Measurements from ENCODE around the gene PMEPA1.

PMEPA1 gene

GRCh38 chr20:57608516-57608915 is 101.3 kb downstream of the PMEPA1 start:
- H3K14ac ChIP-seq (ENCODE audit: low read length), result no peak overlapping the region
- no peak overlapping the region for H3K4ac ChIP-seq (ENCODE audit: low read length)
- H3K4me2 ChIP-seq (ENCODE audit: insufficient read depth, low read length, poor library complexity, severe bottlenecking), result no peak overlapping the region
- H2BK5ac ChIP-seq (ENCODE audit: low read length), result no peak overlapping the region
- H3K23ac ChIP-seq (ENCODE audit: low read depth, low read length, poor library complexity), result no peak overlapping the region
- no peak overlapping the region for H4K91ac ChIP-seq (ENCODE audit: low read depth, low read length, poor library complexity)
- no peak overlapping the region for H2BK12ac ChIP-seq (ENCODE audit: low read length)
- H3K36me3 ChIP-seq (replicated peaks in 1 of 2; ENCODE audit: control insufficient read depth in 2 of 2, insufficient read depth in 2 of 2, low read length in 2 of 2), result no peaks in the 10 kb centered on the region
- H3K79me1 ChIP-seq (ENCODE audit: low read depth, low read length), result no peaks in the 10 kb centered on the region
- no CpG with 5 or more reads among the region's 7 CpGs for WGBS, 2 donors (ENCODE audit: extremely low coverage in 2 of 2, insufficient read length in 2 of 2, insufficient replicate concordance in 1 of 2)
- no peak overlapping the region for H2BK15ac ChIP-seq (ENCODE audit: low read length)
- H2AFZ ChIP-seq (ENCODE audit: low read length), result no peak overlapping the region
- H3K4me3 ChIP-seq (ENCODE audit: low read length in 2 of 2), result no peak overlapping the region
- no peak overlapping the region for H3K18ac ChIP-seq (ENCODE audit: low read length)
- peaks cover 0 to 1% of the 10 kb centered on the region in 2 donors for H3K4me1 ChIP-seq (ENCODE audit: control insufficient read depth in 2 of 2, insufficient read depth in 1 of 2, low read depth in 1 of 2, low read length in 2 of 2)
- no peak for DNase-seq (ENCODE audit: low spot score)
- H2AK5ac ChIP-seq (ENCODE audit: low read depth, low read length), result no peak overlapping the region
- H3K9me3 ChIP-seq (replicated peaks in 1 of 2; ENCODE audit: control insufficient read depth in 2 of 2, insufficient read depth in 1 of 2, low read depth in 1 of 2, low read length in 2 of 2), result no peaks in the 10 kb centered on the region
- H3K27ac ChIP-seq (replicated peaks; ENCODE audit: low read length), result no peak overlapping the region
- no peak overlapping the region for H2BK120ac ChIP-seq (ENCODE audit: low read depth, low read length)
- H4K8ac ChIP-seq (ENCODE audit: low read depth, low read length), result no peak overlapping the region
- H3K27me3 ChIP-seq (ENCODE audit: control insufficient read depth in 3 of 3, insufficient read depth in 3 of 3, low read depth in 1 of 3, low read length in 3 of 3), result peaks cover 0 to 22% (median 0%) of the 10 kb centered on the region in 3 experiments
- H3K9ac ChIP-seq (ENCODE audit: low read depth, low read length, poor library complexity), result no peak overlapping the region

DNA sequence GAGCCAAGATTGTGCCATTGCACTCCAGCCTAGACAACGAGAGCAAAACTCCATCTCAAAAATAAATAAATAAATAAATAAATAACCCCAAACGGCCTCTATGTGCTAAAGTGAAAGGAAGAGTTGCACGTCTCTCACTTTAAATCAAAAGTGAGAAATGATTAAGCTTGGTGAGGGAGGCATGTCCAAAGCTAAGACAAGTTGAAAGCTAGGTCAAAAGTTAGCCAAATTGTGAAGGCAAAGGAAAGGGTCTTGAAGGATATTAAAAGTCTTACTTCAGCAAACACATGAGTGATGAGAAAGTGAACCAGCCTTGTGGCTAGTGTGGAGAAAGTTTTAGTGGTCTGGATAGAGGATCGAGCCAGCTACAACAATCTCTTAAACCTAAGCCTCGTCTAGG is 103.9 kb downstream of the PMEPA1 start:
- no peak overlapping the region for H2AFZ ChIP-seq (ENCODE audit: low read length)
- no peak overlapping the region for H3K23ac ChIP-seq (ENCODE audit: low read depth, low read length, poor library complexity)
- no peak overlapping the region for H3K4me2 ChIP-seq (ENCODE audit: insufficient read depth, low read length, poor library complexity, severe bottlenecking)
- H3K14ac ChIP-seq (ENCODE audit: low read length), result no peak overlapping the region
- H4K91ac ChIP-seq (ENCODE audit: low read depth, low read length, poor library complexity), result no peak overlapping the region
- H3K9ac ChIP-seq (ENCODE audit: low read depth, low read length, poor library complexity), result no peak overlapping the region
- no CpG with 5 or more reads among the region's 5 CpGs for WGBS, 2 donors (ENCODE audit: extremely low coverage in 2 of 2, insufficient read length in 2 of 2, insufficient replicate concordance in 1 of 2)
- no peak overlapping the region for H2AK5ac ChIP-seq (ENCODE audit: low read depth, low read length)
- H3K36me3 ChIP-seq (replicated peaks in 1 of 2; ENCODE audit: control insufficient read depth in 2 of 2, insufficient read depth in 2 of 2, low read length in 2 of 2), result no peaks in the 10 kb centered on the region
- H4K8ac ChIP-seq (ENCODE audit: low read depth, low read length), result no peak overlapping the region
- peaks cover 0 to 23% (median 0%) of the 10 kb centered on the region in 3 experiments for H3K27me3 ChIP-seq (ENCODE audit: control insufficient read depth in 3 of 3, insufficient read depth in 3 of 3, low read depth in 1 of 3, low read length in 3 of 3)
- no peak for DNase-seq (ENCODE audit: low spot score)
- H3K9me3 ChIP-seq (replicated peaks in 1 of 2; ENCODE audit: control insufficient read depth in 2 of 2, insufficient read depth in 1 of 2, low read depth in 1 of 2, low read length in 2 of 2), result no peaks in the 10 kb centered on the region
- no peak overlapping the region for H3K18ac ChIP-seq (ENCODE audit: low read length)
- H3K4me3 ChIP-seq (ENCODE audit: low read length in 2 of 2), result no peak overlapping the region
- no peak overlapping the region for H2BK5ac ChIP-seq (ENCODE audit: low read length)
- H3K27ac ChIP-seq (replicated peaks; ENCODE audit: low read length), result no peak overlapping the region
- no peak overlapping the region for H2BK12ac ChIP-seq (ENCODE audit: low read length)
- H2BK120ac ChIP-seq (ENCODE audit: low read depth, low read length), result no peak overlapping the region
- H2BK15ac ChIP-seq (ENCODE audit: low read length), result no peak overlapping the region
- H3K4me1 ChIP-seq (ENCODE audit: control insufficient read depth in 2 of 2, insufficient read depth in 1 of 2, low read depth in 1 of 2, low read length in 2 of 2), result peaks cover 0 to 1% of the 10 kb centered on the region in 2 donors
- no peak overlapping the region for H3K4ac ChIP-seq (ENCODE audit: low read length)
- H3K79me1 ChIP-seq (ENCODE audit: low read depth, low read length), result no peaks in the 10 kb centered on the region

DNA sequence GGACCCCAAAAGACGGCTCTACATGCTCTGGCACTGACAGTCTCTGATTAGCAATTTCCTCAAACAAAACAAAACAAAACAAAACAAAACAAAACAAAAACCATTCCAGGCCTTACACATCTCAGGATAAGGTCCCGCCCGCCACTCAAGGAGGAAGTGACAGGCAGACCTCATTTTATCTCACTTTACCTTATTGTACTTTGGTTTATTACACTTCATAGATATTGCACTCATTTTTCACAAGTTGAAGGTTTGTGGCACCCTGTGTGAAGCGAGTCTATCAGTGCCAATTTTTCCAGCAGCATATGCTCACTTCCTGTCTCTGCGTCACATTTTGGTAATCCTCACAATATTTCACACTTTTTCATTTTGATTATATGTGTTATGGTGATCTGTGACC is 104.8 kb downstream of the PMEPA1 start:
- no CpG with 5 or more reads among the region's 5 CpGs for WGBS, 2 donors (ENCODE audit: extremely low coverage in 2 of 2, insufficient read length in 2 of 2, insufficient replicate concordance in 1 of 2)
- H3K4me1 ChIP-seq (ENCODE audit: control insufficient read depth in 2 of 2, insufficient read depth in 1 of 2, low read depth in 1 of 2, low read length in 2 of 2), result peaks cover 0 to 1% of the 10 kb centered on the region in 2 donors
- H4K8ac ChIP-seq (ENCODE audit: low read depth, low read length), result no peak overlapping the region
- H3K23ac ChIP-seq (ENCODE audit: low read depth, low read length, poor library complexity), result no peak overlapping the region
- H2AK5ac ChIP-seq (ENCODE audit: low read depth, low read length), result no peak overlapping the region
- no peak overlapping the region for H3K4ac ChIP-seq (ENCODE audit: low read length)
- H3K4me3 ChIP-seq (ENCODE audit: low read length in 2 of 2), result no peak overlapping the region
- no peak overlapping the region for H3K14ac ChIP-seq (ENCODE audit: low read length)
- H2BK120ac ChIP-seq (ENCODE audit: low read depth, low read length), result no peak overlapping the region
- no peak overlapping the region for H3K18ac ChIP-seq (ENCODE audit: low read length)
- H3K27ac ChIP-seq (replicated peaks; ENCODE audit: low read length), result no peak overlapping the region
- H3K9ac ChIP-seq (ENCODE audit: low read depth, low read length, poor library complexity), result no peak overlapping the region
- no peak overlapping the region for H2BK5ac ChIP-seq (ENCODE audit: low read length)
- no peak overlapping the region for H4K91ac ChIP-seq (ENCODE audit: low read depth, low read length, poor library complexity)
- H3K9me3 ChIP-seq (replicated peaks in 1 of 2; ENCODE audit: control insufficient read depth in 2 of 2, insufficient read depth in 1 of 2, low read depth in 1 of 2, low read length in 2 of 2), result no peaks in the 10 kb centered on the region
- no peak for DNase-seq (ENCODE audit: low spot score)
- H3K36me3 ChIP-seq (replicated peaks in 1 of 2; ENCODE audit: control insufficient read depth in 2 of 2, insufficient read depth in 2 of 2, low read length in 2 of 2), result no peaks in the 10 kb centered on the region
- no peak overlapping the region for H3K4me2 ChIP-seq (ENCODE audit: insufficient read depth, low read length, poor library complexity, severe bottlenecking)
- H3K79me1 ChIP-seq (ENCODE audit: low read depth, low read length), result no peaks in the 10 kb centered on the region
- H2BK15ac ChIP-seq (ENCODE audit: low read length), result no peak overlapping the region
- peaks cover 0 to 28% (median 0%) of the 10 kb centered on the region in 3 experiments for H3K27me3 ChIP-seq (ENCODE audit: control insufficient read depth in 3 of 3, insufficient read depth in 3 of 3, low read depth in 1 of 3, low read length in 3 of 3)
- H2BK12ac ChIP-seq (ENCODE audit: low read length), result no peak overlapping the region
- H2AFZ ChIP-seq (ENCODE audit: low read length), result no peak overlapping the region

DNA sequence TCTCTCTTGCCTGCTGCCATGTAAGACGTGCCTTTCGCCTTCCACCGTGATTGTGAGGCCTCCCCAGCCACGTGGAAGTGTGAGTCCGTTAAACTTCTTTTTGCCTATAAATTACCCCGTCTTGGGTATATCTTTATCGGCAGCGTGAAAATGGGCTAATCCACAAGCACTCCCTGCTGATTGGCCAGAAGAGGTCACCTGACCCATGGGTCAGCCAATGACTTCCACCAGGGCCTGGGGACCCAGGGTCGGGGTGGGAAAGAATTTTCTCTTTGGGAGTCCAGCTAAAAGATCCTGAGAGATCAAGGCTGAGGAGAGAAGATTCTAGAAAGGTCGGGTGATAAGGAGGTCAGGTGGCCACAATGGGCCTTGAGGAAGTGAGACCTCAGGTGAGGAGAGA is 106.7 kb downstream of the PMEPA1 start:
- Histone ChIP-seq H3K27me3 (ENCODE audit: control insufficient read depth in 3 of 3, insufficient read depth in 3 of 3, low read depth in 1 of 3, low read length in 3 of 3) (peaks cover 0 to 34% (median 0%) of the 10 kb centered on the region in 3 experiments), H3K9me3 (replicated peaks in 1 of 2; ENCODE audit: control insufficient read depth in 2 of 2, insufficient read depth in 1 of 2, low read depth in 1 of 2, low read length in 2 of 2) (no peaks in the 10 kb centered on the region), H3K36me3 (replicated peaks in 1 of 2; ENCODE audit: control insufficient read depth in 2 of 2, insufficient read depth in 2 of 2, low read length in 2 of 2) (no peaks in the 10 kb centered on the region), H2BK5ac (ENCODE audit: low read length) (no peak overlapping the region), H3K79me1 (ENCODE audit: low read depth, low read length) (no peaks in the 10 kb centered on the region), H3K4me2 (ENCODE audit: insufficient read depth, low read length, poor library complexity, severe bottlenecking) (no peak overlapping the region), H4K91ac (ENCODE audit: low read depth, low read length, poor library complexity) (no peak overlapping the region), H4K8ac (ENCODE audit: low read depth, low read length) (no peak overlapping the region), H2AFZ (ENCODE audit: low read length) (no peak overlapping the region), H2BK15ac (ENCODE audit: low read length) (no peak overlapping the region), H3K9ac (ENCODE audit: low read depth, low read length, poor library complexity) (no peak overlapping the region), H2BK12ac (ENCODE audit: low read length) (no peak overlapping the region), H2AK5ac (ENCODE audit: low read depth, low read length) (no peak overlapping the region), H3K27ac (replicated peaks; ENCODE audit: low read length) (no peak overlapping the region), H3K18ac (ENCODE audit: low read length) (no peak overlapping the region), H3K4me3 (ENCODE audit: low read length in 2 of 2) (no peak overlapping the region), H2BK120ac (ENCODE audit: low read depth, low read length) (no peak overlapping the region), H3K4ac (ENCODE audit: low read length) (no peak overlapping the region), H3K23ac (ENCODE audit: low read depth, low read length, poor library complexity) (no peak overlapping the region), H3K4me1 (ENCODE audit: control insufficient read depth in 2 of 2, insufficient read depth in 1 of 2, low read depth in 1 of 2, low read length in 2 of 2) (peaks cover 0 to 3% of the 10 kb centered on the region in 2 donors), H3K14ac (ENCODE audit: low read length) (no peak overlapping the region)
- DNase-seq (ENCODE audit: low spot score), result no peak
- no CpG with 5 or more reads among the region's 10 CpGs for WGBS, 2 donors (ENCODE audit: extremely low coverage in 2 of 2, insufficient read length in 2 of 2, insufficient replicate concordance in 1 of 2)
